ENCODE data around the gene CCDC85C.

GRCh38 chr14:99522025-99522401 lies 82.0 kb downstream of the CCDC85C start:
- TF ChIP-seq, protein P1, sequence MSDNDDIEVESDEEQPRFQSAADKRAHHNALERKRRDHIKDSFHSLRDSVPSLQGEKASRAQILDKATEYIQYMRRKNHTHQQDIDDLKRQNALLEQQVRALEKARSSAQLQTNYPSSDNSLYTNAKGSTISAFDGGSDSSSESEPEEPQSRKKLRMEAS (IDR thresholded peaks at IDR 0.05): no peak
- TF ChIP-seq, protein P2, sequence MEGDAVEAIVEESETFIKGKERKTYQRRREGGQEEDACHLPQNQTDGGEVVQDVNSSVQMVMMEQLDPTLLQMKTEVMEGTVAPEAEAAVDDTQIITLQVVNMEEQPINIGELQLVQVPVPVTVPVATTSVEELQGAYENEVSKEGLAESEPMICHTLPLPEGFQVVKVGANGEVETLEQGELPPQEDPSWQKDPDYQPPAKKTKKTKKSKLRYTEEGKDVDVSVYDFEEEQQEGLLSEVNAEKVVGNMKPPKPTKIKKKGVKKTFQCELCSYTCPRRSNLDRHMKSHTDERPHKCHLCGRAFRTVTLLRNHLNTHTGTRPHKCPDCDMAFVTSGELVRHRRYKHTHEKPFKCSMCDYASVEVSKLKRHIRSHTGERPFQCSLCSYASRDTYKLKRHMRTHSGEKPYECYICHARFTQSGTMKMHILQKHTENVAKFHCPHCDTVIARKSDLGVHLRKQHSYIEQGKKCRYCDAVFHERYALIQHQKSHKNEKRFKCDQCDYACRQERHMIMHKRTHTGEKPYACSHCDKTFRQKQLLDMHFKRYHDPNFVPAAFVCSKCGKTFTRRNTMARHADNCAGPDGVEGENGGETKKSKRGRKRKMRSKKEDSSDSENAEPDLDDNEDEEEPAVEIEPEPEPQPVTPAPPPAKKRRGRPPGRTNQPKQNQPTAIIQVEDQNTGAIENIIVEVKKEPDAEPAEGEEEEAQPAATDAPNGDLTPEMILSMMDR (IDR thresholded peaks at IDR 0.05; ENCODE audit: control extremely low read depth in 1 of 3, insufficient read depth in 1 of 3, low read depth in 1 of 3, low read length in 3 of 3): no peak
- TF ChIP-seq CREB1 (IDR thresholded peaks at IDR 0.05): no peak
- no peak for TF ChIP-seq CEBPB (IDR thresholded peaks at IDR 0.05; ENCODE audit: low read depth, low read length)
- no peak for TF ChIP-seq HDAC2 (IDR thresholded peaks at IDR 0.05; ENCODE audit: borderline replicate concordance in 1 of 2, low read depth in 2 of 2, low read length in 2 of 2)
- TF ChIP-seq KDM5A (IDR thresholded peaks at IDR 0.05; ENCODE audit: low read length): no peak
- TF ChIP-seq GABPA (IDR thresholded peaks at IDR 0.05; ENCODE audit: borderline replicate concordance, insufficient read depth, low read length): no peak

All from H1 (cell line).